Measurements from ENCODE around the gene TMEM198. TPM values are rescaled to one million over a fixed set of nuclear protein-coding genes. Genes with fewer than 3 reads are reported as not detected.

Gene TMEM198
- polyA plus RNA-seq, 1 donor (not counting 4 experiments of a cell fraction or from before 2014, with no cell fraction given), result 0.81 TPM

DNA sequence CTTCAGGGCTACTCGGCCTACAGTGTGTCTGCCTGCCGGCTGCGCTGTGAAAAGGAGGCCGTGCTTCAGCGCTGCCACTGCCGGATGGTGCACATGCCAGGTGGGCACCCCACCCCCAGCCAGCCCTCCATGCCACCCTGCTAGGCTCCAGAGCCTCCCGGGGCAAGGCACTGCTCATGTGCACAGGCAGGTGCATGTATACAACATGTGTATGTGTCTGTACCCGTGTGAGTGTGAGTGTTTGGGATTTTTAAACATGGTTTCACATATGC, 11.5 kb upstream of the TMEM198 start:
- Histone ChIP-seq H3K27ac (ENCODE audit: control insufficient read depth, insufficient read depth, low read length) (no peak overlapping the region), H4K20me1 (ENCODE audit: control insufficient read depth, extremely low read depth, insufficient read depth, low read length) (no peaks in the 10 kb centered on the region), H3K4me3 (ENCODE audit: control insufficient read depth in 2 of 3, extremely low read depth in 1 of 3, insufficient read depth in 2 of 3, low read depth in 1 of 3, low read length in 3 of 3) (no peak overlapping the region), H3K9ac (ENCODE audit: control insufficient read depth, extremely low read depth, insufficient read depth, low read length) (no peak overlapping the region), H2AFZ (ENCODE audit: control insufficient read depth, low read length) (no peak overlapping the region), H3K27me3 (ENCODE audit: control insufficient read depth, extremely low read depth, insufficient read depth, low read length) (peaks cover 30% of the 10 kb centered on the region), H3K79me2 (ENCODE audit: control insufficient read depth, insufficient read depth, low read length) (no peaks in the 10 kb centered on the region), H3K4me2 (ENCODE audit: control insufficient read depth, extremely low read depth, insufficient read depth, low read depth, low read length) (no peak overlapping the region), H3K36me3 (ENCODE audit: control insufficient read depth in 2 of 2, extremely low read depth in 1 of 2, insufficient read depth in 2 of 2, low read length in 2 of 2) (no peaks in the 10 kb centered on the region), H3K9me1 (ENCODE audit: control insufficient read depth, extremely low read depth, insufficient read depth, low read length) (no peaks in the 10 kb centered on the region), H3K9me3 (ENCODE audit: control insufficient read depth, low read depth, low read length) (no peaks in the 10 kb centered on the region), H3K4me1 (ENCODE audit: control insufficient read depth, extremely low read depth, insufficient read depth, low read length) (peaks cover 2% of the 10 kb centered on the region)
- dilution Hi-C loops (cut with MboI; ENCODE audit: extremely low pct_ligation_motif_present, low sequenced_read_pairs), result no loop called here
- no peak for DNase-seq (ENCODE audit: low read depth, low spot score)
- TF ChIP-seq, protein P1, sequence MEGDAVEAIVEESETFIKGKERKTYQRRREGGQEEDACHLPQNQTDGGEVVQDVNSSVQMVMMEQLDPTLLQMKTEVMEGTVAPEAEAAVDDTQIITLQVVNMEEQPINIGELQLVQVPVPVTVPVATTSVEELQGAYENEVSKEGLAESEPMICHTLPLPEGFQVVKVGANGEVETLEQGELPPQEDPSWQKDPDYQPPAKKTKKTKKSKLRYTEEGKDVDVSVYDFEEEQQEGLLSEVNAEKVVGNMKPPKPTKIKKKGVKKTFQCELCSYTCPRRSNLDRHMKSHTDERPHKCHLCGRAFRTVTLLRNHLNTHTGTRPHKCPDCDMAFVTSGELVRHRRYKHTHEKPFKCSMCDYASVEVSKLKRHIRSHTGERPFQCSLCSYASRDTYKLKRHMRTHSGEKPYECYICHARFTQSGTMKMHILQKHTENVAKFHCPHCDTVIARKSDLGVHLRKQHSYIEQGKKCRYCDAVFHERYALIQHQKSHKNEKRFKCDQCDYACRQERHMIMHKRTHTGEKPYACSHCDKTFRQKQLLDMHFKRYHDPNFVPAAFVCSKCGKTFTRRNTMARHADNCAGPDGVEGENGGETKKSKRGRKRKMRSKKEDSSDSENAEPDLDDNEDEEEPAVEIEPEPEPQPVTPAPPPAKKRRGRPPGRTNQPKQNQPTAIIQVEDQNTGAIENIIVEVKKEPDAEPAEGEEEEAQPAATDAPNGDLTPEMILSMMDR (optimal IDR thresholded peaks at IDR 0.05 in 1 of 3, IDR thresholded peaks at IDR 0.05 in 1 of 3, conservative IDR thresholded peaks at IDR 0.05 in 1 of 3; ENCODE audit: extremely low read depth in 1 of 3, insufficient read depth in 2 of 3, low read length in 3 of 3), result no peak
- no peak for TF ChIP-seq EZH2 (IDR thresholded peaks at IDR 0.05; ENCODE audit: low read length)
- no peak for FAIRE-seq

DNA sequence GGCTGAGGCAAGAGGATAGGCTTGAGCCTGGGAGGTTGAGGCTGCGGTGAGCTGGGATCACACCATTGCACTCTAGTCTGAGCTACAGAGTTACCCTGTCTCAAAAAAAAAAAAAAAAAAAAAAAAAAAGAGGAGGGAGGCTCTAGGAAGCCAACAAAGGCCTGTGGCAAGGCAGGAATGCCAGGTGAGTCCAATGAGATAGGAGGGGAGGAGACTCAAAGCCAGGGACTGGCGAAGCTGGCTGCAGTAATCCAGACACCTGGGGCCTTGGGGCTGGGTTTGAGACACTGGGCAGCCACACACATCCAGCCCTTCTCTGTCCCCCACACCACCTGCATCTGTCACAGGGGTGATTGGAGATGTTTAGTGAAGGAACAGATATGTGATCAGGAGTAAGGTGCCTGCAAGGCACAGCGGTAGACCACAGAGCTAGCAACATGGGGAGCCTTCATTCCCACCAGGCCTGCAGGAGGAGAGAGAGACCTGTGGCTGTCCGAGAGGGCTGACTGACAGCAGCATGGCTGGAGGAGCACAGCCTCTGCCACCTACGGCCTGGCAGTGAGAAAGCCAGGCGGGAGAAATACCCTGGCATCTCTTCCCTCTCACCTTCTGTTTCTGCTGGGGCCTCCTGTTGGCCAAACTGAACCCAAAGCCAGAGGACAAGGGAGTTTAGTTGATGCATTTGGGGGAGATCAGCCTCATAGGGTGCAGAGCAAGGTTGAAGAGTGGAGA, 9.7 kb upstream of the TMEM198 start:
- Histone ChIP-seq H3K9me1 (ENCODE audit: control insufficient read depth, extremely low read depth, insufficient read depth, low read length) (no peaks in the 10 kb centered on the region), H3K4me2 (ENCODE audit: control insufficient read depth, extremely low read depth, insufficient read depth, low read depth, low read length) (no peak overlapping the region), H4K20me1 (ENCODE audit: control insufficient read depth, extremely low read depth, insufficient read depth, low read length) (peaks cover 3% of the 10 kb centered on the region), H3K9ac (ENCODE audit: control insufficient read depth, extremely low read depth, insufficient read depth, low read length) (no peak overlapping the region), H3K4me1 (ENCODE audit: control insufficient read depth, extremely low read depth, insufficient read depth, low read length) (peaks cover 10% of the 10 kb centered on the region), H3K4me3 (ENCODE audit: control insufficient read depth in 2 of 3, extremely low read depth in 1 of 3, insufficient read depth in 2 of 3, low read depth in 1 of 3, low read length in 3 of 3) (no peak overlapping the region), H3K27me3 (ENCODE audit: control insufficient read depth, extremely low read depth, insufficient read depth, low read length) (peaks cover 17% of the 10 kb centered on the region), H3K36me3 (ENCODE audit: control insufficient read depth in 2 of 2, extremely low read depth in 1 of 2, insufficient read depth in 2 of 2, low read length in 2 of 2) (peaks cover 4 to 5% of the 10 kb centered on the region in 2 experiments), H2AFZ (ENCODE audit: control insufficient read depth, low read length) (no peak overlapping the region), H3K9me3 (ENCODE audit: control insufficient read depth, low read depth, low read length) (no peaks in the 10 kb centered on the region), H3K79me2 (ENCODE audit: control insufficient read depth, insufficient read depth, low read length) (peaks cover 2% of the 10 kb centered on the region), H3K27ac (ENCODE audit: control insufficient read depth, insufficient read depth, low read length) (no peak overlapping the region)
- FAIRE-seq, result no peak
- no peak for DNase-seq (ENCODE audit: low read depth, low spot score)
- TF ChIP-seq, protein P1 (optimal IDR thresholded peaks at IDR 0.05 in 1 of 3, IDR thresholded peaks at IDR 0.05 in 1 of 3, conservative IDR thresholded peaks at IDR 0.05 in 1 of 3; ENCODE audit: extremely low read depth in 1 of 3, insufficient read depth in 2 of 3, low read length in 3 of 3), result no peak
- TF ChIP-seq EZH2 (IDR thresholded peaks at IDR 0.05; ENCODE audit: low read length), result no peak
- dilution Hi-C loops (cut with MboI; ENCODE audit: extremely low pct_ligation_motif_present, low sequenced_read_pairs), result no loop called here

Data from keratinocyte (primary cell).